GF-D8 (cell line): ENCODE data around the gene PAM16.

Source experiments
- DNase-seq: peaks from one replicate; lab custom pipeline; 2025; lab: John Stamatoyannopoulos, UW

PAM16 gene

GRCh38 chr16:4371357-4372000 lies 20.4 kb upstream of the PAM16 start, which contains the start of gene VASN:
Gene VASN, plus strand, starts transcription at chr16:4371848. Its CDS starts 9,030 bp downstream, at chr16:4380878.
- no peak for DNase-seq

GRCh38 chr16:4370570-4371356 lies 19.6 kb upstream of the PAM16 start:
- no peak for DNase-seq

GRCh38 chr16:4370151-4370550 lies 19.0 kb upstream of the PAM16 start:
- no peak for DNase-seq

- DNase-seq = no peak
These were observed 18.0 kb upstream of the PAM16 start for GRCh38 chr16:4369007-4369733.

GRCh38 chr16:4367393-4367856 lies 16.3 kb upstream of the PAM16 start:
- no peak for DNase-seq

GRCh38 chr16:4366016-4366415 lies 14.9 kb upstream of the PAM16 start:
- no peak for DNase-seq

GRCh38 chr16:4365615-4366014 lies 14.5 kb upstream of the PAM16 start:
- DNase-seq = no peak

- DNase-seq = no peak
These were observed 13.9 kb upstream of the PAM16 start for GRCh38 chr16:4365014-4365406.

- no peak for DNase-seq
These were observed 13.3 kb upstream of the PAM16 start for GRCh38 chr16:4364196-4365013.

GRCh38 chr16:4362476-4363135 lies 11.5 kb upstream of the PAM16 start:
- DNase-seq = no peak

- DNase-seq = no peak
These were observed 10.8 kb upstream of the PAM16 start for GRCh38 chr16:4361944-4362311.

GRCh38 chr16:4361033-4361943 lies 10.2 kb upstream of the PAM16 start:
- no peak for DNase-seq

GRCh38 chr16:4360538-4361021 lies 9.5 kb upstream of the PAM16 start:
- DNase-seq = no peak

- no peak for DNase-seq
These were observed 8.8 kb upstream of the PAM16 start for GRCh38 chr16:4359914-4360313.

GRCh38 chr16:4358831-4359561 lies 7.9 kb upstream of the PAM16 start:
- DNase-seq = no peak

GRCh38 chr16:4358236-4358635 lies 7.1 kb upstream of the PAM16 start:
- DNase-seq = no peak

- no peak for DNase-seq
These were observed 5.7 kb upstream of the PAM16 start for GRCh38 chr16:4356820-4357219.

- no peak for DNase-seq
These were observed 3.6 kb upstream of the PAM16 start for GRCh38 chr16:4354512-4355409.
